MG63 (cell line): ENCODE measurements around the gene WNT3. TPM values are rescaled to one million over a fixed set of nuclear protein-coding genes. Genes with fewer than 3 reads are reported as not detected.
A peak's percentile ranks its signal among the peaks of the same experiment; 100 is the strongest.
"Not testable (repeated sequence)": the region's sequence is repeated elsewhere in the genome, so short reads cannot be mapped to it uniquely, and the experiment has no call there.

ENCODE experiments used
- DNase-seq: peaks from one replicate; pipeline ENCODE4 v3.0.0-alpha.2; 2020
- H3K27me3 ChIP-seq: fragments of 250-450 bp; sonication (Bioruptor Pico); 2 replicates; pipeline ENCODE4 v1.5.1; 2020; ENCODE audit warnings: mild to moderate bottlenecking, moderate library complexity
- H3K36me3 ChIP-seq: fragments of 250-450 bp; sonication (Bioruptor Pico); 2 replicates; pipeline ENCODE4 v1.5.1; 2020; ENCODE audit warnings: mild to moderate bottlenecking, moderate library complexity
- H3K4me3 ChIP-seq: fragments of 250-450 bp; sonication (Bioruptor Pico); 2 replicates; pipeline ENCODE4 v1.5.1; 2020; ENCODE audit warnings: mild to moderate bottlenecking, moderate library complexity
- H3K9me3 ChIP-seq: fragments of 250-450 bp; sonication (Bioruptor Pico); 2 replicates; pipeline ENCODE4 v1.5.1; 2020; ENCODE audit warnings: mild to moderate bottlenecking, moderate library complexity
- total RNA-seq: library from RNA; depleted of rRNA; stranded (reverse); fragments of >200 nt; shearing (Covaris generic); gene quantifications from 2 replicates; pipeline ENCODE4 v1.2.3, GENCODE V29; 2014; ENCODE audit warnings: low replicate concordance

Gene WNT3
- total RNA-seq, 1 experiment from 2014 or later, result 5.6 TPM

DNA sequence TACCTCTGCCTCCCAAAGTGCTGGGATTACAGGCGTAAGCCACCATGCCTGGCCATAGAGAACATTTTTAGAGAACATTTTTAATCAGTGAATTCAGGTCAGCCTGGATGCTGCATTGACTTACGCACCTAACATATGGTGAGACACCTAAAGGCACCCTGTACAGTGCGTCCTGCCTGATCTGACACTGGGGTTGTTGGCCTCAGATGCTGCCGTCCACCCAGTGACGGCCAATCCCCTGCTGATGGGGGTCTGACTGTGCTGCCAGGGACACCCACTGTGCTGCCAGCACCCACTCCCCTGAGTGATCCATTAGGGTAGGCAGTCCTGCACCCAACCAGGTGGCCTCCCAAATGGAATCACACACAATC lies 38.5 kb downstream of the WNT3 start:
- Histone ChIP-seq H3K27me3 (no peaks in the 10 kb centered on the region; the same call in 1 of the 2 replicates), H3K9me3 (no peaks in the 10 kb centered on the region), H3K4me3 (no peak overlapping the region), H3K36me3 (no peaks in the 10 kb centered on the region)
- DNase-seq, result no peak

GRCh38 chr17:46777943-46778915 lies 40.3 kb downstream of the WNT3 start:
- no peaks in the 10 kb centered on the region for H3K9me3 ChIP-seq
- H3K36me3 ChIP-seq, result no peaks in the 10 kb centered on the region
- DNase-seq, result no peak
- no peaks in the 10 kb centered on the region; the same call in 1 of the 2 replicates for H3K27me3 ChIP-seq
- no peak overlapping the region for H3K4me3 ChIP-seq

GRCh38 chr17:46776298-46777005 lies 42.0 kb downstream of the WNT3 start:
- H3K36me3 ChIP-seq, result no peaks in the 10 kb centered on the region
- no peaks in the 10 kb centered on the region; the same call in 1 of the 2 replicates for H3K27me3 ChIP-seq
- H3K4me3 ChIP-seq, result no peak overlapping the region
- H3K9me3 ChIP-seq, result no peaks in the 10 kb centered on the region
- no peak for DNase-seq

DNA sequence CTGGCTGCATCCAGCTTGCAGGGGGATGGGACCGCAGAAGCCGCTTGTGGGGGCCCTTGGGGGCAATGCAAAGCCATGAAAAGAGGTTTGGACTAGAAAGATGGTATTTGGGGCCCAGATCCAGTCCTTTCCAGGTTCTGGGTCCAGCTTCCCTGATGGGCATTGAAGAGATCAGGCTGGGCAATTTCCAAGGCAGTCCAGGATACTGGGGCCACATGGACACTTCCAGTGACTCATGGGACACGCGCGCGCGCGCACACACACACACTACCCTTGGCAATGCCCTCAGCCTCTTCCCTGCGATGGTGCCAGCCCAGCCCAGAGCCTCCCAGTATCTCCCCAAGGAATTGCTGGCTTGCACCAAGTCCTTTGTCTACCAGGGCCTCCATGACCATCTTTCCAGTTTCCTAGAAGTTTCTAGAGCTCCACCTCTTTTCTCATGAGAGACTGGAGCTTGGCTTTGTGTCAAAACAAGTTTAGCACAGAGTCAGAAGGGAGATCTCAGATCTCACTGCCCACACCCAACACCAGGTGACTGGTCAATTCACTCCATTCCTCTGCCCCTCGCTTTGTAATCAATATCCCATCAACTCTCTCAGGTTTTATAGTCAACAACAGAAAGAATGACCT lies 44.3 kb downstream of the WNT3 start:
- H3K36me3 ChIP-seq, result no peaks in the 10 kb centered on the region
- no peaks in the 10 kb centered on the region; the same call in 1 of the 2 replicates for H3K27me3 ChIP-seq
- H3K4me3 ChIP-seq, result no peak overlapping the region
- peak; percentile 55 for DNase-seq
- H3K9me3 ChIP-seq, result no peaks in the 10 kb centered on the region

GRCh38 chr17:46773676-46774075 lies 44.8 kb downstream of the WNT3 start:
- H3K27me3 ChIP-seq, result no peaks in the 10 kb centered on the region; the same call in 1 of the 2 replicates
- no peaks in the 10 kb centered on the region for H3K36me3 ChIP-seq
- H3K4me3 ChIP-seq, result no peak overlapping the region
- H3K9me3 ChIP-seq, result no peaks in the 10 kb centered on the region
- no peak for DNase-seq

- DNase-seq, result no peak
- Histone ChIP-seq H3K4me3 (no peak overlapping the region), H3K27me3 (no peaks in the 10 kb centered on the region; the same call in 1 of the 2 replicates), H3K36me3 (no peaks in the 10 kb centered on the region), H3K9me3 (no peaks in the 10 kb centered on the region)
These were observed 45.3 kb downstream of the WNT3 start for GRCh38 chr17:46773221-46773605.

- peak overlapping the region; percentile 45; the same call in 1 of the 2 replicates for H3K4me3 ChIP-seq
- H3K36me3 ChIP-seq, result no peaks in the 10 kb centered on the region
- no peaks in the 10 kb centered on the region for H3K9me3 ChIP-seq
- DNase-seq, result no peak
- no peaks in the 10 kb centered on the region; the same call in 1 of the 2 replicates for H3K27me3 ChIP-seq
These were observed 45.8 kb downstream of the WNT3 start for GRCh38 chr17:46772475-46773220.

DNA sequence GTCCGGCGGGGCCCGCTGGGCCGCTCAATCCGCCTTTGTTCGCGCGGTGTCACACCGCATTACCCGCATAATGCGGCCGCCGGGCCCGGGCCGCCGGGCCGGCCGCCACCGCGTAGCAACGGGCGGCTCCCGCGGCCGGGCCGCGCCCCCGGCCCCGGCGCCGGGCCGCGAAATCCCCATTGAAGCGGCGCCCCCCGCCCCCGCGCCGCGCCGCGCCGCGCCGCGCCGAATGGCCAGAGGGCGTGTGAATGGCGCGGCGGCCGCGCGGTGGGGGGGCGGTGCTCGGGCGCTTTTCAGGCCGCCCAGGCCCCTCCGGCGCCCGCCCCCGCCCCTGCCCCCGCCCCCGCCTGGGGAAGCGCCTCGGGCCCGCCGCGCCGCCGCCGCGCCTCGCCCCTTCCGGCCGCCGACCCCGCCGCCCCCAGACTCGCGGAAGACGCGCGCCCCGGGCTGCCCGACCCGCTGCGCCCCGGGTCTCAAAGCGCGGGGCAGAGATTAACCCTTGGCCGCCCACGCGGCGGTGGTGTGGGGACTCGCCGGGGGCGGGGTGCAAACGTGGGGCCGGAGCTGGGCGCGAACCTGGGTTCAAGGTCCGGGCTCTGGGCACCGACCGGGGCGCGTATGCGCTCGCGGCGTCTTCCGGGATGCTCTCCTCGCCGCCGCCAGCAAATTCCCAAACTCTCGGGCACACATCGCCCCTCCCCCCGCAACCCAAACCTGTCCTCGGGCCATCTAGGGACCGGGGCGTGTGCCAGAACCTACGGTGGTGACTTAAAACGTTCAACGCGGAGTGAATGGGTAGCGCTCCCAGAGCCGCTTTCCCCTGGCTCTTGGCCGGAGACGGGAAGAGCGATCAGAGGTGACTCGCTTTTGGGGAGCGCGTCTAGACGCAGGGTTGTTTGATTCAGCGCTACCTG lies 46.7 kb downstream of the WNT3 start:
- Histone ChIP-seq H3K4me3 (peak overlapping the region; percentile 45), H3K9me3 (no peaks in the 10 kb centered on the region), H3K27me3 (no peaks in the 10 kb centered on the region), H3K36me3 (no peaks in the 10 kb centered on the region)
- DNase-seq, result peak; percentile 70

DNA sequence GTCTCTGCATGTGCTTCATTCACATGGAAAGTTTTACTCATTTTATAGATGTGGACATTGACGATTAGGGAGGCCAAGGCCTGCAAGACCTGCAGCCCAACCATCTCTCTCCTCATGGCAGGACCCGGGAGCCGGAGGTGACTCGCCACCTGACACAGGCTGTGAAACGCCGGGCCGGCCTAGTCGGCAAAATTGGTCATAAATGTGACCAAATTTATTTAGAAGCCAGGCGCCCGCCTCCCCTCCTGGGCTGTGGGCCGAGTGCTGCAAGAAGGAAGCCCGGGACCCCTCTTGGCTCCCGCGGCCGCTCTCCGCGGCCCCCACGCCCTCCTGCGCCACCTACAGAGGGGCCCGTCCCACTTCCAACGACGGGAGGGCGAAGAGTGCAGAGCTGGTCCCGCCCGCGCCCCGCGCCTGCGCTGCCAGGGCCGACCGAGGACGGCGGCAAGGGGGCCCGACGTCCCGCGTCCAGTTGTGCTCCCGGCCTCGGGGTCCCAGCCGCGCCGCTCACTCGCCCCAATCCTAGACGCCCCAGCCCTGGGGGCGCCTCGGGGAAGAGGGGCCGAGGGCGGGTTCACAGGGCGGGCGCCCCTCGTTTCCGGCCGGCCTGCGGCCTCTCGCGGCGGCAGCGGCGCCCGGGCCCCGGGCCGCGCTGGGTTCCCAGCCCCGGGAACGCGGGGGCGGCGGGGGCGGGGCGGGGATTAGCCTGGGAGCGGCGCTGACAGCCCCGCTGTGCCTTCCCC lies 47.5 kb downstream of the WNT3 start:
- no peaks in the 10 kb centered on the region for H3K9me3 ChIP-seq
- H3K36me3 ChIP-seq, result no peaks in the 10 kb centered on the region
- DNase-seq, result peak; percentile 71
- H3K4me3 ChIP-seq, result peak overlapping the region; percentile 44
- no peaks in the 10 kb centered on the region for H3K27me3 ChIP-seq

- Histone ChIP-seq H3K36me3 (no peaks in the 10 kb centered on the region), H3K4me3 (peak overlapping the region; percentile 44), H3K9me3 (no peaks in the 10 kb centered on the region), H3K27me3 (no peaks in the 10 kb centered on the region)
- no peak for DNase-seq
These were observed 48.1 kb downstream of the WNT3 start for GRCh38 chr17:46770439-46770817.

GRCh38 chr17:46769531-46770438 lies 48.7 kb downstream of the WNT3 start:
- DNase-seq, result peak; percentile 32
- no peaks in the 10 kb centered on the region for H3K9me3 ChIP-seq
- no peak overlapping the region for H3K4me3 ChIP-seq
- peaks cover 3% of the 10 kb centered on the region; the same call in 1 of the 2 replicates for H3K36me3 ChIP-seq
- no peaks in the 10 kb centered on the region for H3K27me3 ChIP-seq

DNA sequence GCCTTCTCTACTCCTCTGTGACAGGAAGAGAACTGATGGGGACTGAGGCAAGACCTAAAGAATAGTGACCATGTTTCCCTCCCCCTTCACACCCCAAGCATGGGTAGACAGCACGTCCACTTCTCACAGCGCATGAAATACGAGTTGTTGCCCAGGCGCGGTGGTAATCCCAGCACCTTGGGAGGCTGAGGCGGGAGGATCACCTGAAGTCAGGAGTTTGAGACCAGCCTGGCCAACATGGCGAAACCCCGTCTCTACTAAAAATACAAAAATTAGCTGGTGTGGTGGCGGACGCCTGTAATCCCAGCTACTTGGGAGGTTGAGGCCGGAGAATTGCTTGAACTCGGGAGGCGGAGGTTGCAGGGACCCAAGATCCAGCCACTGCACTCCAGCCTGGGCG lies 49.6 kb downstream of the WNT3 start:
- not testable (repeated sequence) for H3K9me3 ChIP-seq, DNase-seq, H3K4me3 ChIP-seq, H3K36me3 ChIP-seq, H3K27me3 ChIP-seq

DNA sequence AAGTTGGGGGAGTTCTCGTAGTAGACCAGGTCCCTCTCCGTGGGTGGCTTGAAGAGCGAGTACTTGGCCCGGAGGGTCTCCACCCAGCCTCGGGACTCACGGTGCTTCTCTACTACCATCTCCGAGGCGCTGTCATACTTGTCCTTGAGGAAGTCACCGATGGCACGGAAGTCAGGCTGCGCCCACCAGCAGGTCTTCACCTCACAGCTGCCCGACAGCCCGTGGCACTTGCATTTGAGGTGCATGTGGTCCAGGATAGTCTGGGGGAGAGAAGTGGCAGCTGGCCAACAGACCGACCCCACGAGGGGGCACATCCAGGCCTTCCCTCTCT lies 50.0 kb downstream of the WNT3 start:
- no peaks in the 10 kb centered on the region for H3K9me3 ChIP-seq
- H3K4me3 ChIP-seq, result no peak overlapping the region
- H3K36me3 ChIP-seq, result peaks cover 4% of the 10 kb centered on the region; the same call in 1 of the 2 replicates
- DNase-seq, result no peak
- no peaks in the 10 kb centered on the region for H3K27me3 ChIP-seq
